ENCODE measurements around the gene LAMTOR3.

LAMTOR3 gene

DNA sequence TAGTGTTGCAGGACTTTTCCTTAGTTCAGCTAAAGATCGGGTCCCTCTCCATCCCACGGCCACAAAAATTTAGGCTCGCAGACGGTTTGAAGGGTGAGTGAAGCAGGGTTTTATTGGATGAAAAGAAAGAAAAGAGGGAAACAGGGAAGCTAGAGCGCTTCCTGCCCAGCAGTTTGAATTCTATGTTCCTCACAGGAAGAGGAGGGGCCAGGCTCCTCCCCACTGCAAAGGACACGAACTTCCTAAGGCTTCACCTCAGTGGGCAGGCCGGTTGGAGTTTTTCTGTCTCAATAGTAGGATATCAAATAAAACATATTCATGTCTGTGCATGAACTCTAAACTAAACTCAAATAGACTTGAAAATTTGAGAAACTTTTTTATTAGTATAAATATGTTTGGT is 50.2 kb downstream of the LAMTOR3 start:
- Histone ChIP-seq H3K9me3 (ENCODE audit: insufficient read depth, low read depth, low read length) (no peaks in the 10 kb centered on the region), H3K9me2 (replicated peaks; ENCODE audit: low read depth, low read length) (no peaks in the 10 kb centered on the region), H3K36me3 (ENCODE audit: insufficient read depth, low read length) (no peaks in the 10 kb centered on the region), H3K9ac (ENCODE audit: low read depth, low read length, poor library complexity, severe bottlenecking) (no peak overlapping the region), H3K27me3 (ENCODE audit: insufficient read depth, low read length, poor library complexity, severe bottlenecking) (no peaks in the 10 kb centered on the region), H3K79me2 (ENCODE audit: insufficient read depth, low read length) (no peaks in the 10 kb centered on the region), H2AFZ (ENCODE audit: low read length) (peak overlapping the region; percentile 74), H3K4me1 (ENCODE audit: insufficient read depth, low read length, poor library complexity, severe bottlenecking) (no peaks in the 10 kb centered on the region), H3F3A (ENCODE audit: low read depth) (no peaks in the 10 kb centered on the region), H3K4me2 (ENCODE audit: low read depth, low read length, poor library complexity, severe bottlenecking) (no peak overlapping the region), H4K20me1 (ENCODE audit: insufficient read depth, low read length, poor library complexity, severe bottlenecking) (no peaks in the 10 kb centered on the region), H3K4me3 (ENCODE audit: low read length, poor library complexity, severe bottlenecking) (no peak overlapping the region)
- TF ChIP-seq EZH2phosphoT487 (IDR thresholded peaks at IDR 0.05; ENCODE audit: borderline replicate concordance), result no peak

GRCh38 chr4:99843413-99843812 is 50.8 kb downstream of the LAMTOR3 start:
- H3K79me2 ChIP-seq (ENCODE audit: insufficient read depth, low read length), result no peaks in the 10 kb centered on the region
- H3K9ac ChIP-seq (ENCODE audit: low read depth, low read length, poor library complexity, severe bottlenecking), result no peak overlapping the region
- H3K9me3 ChIP-seq (ENCODE audit: insufficient read depth, low read depth, low read length), result no peaks in the 10 kb centered on the region
- H4K20me1 ChIP-seq (ENCODE audit: insufficient read depth, low read length, poor library complexity, severe bottlenecking), result no peaks in the 10 kb centered on the region
- no peaks in the 10 kb centered on the region for H3K4me1 ChIP-seq (ENCODE audit: insufficient read depth, low read length, poor library complexity, severe bottlenecking)
- H3K4me3 ChIP-seq (ENCODE audit: low read length, poor library complexity, severe bottlenecking), result no peak overlapping the region
- H3F3A ChIP-seq (ENCODE audit: low read depth), result no peaks in the 10 kb centered on the region
- no peaks in the 10 kb centered on the region for H3K27me3 ChIP-seq (ENCODE audit: insufficient read depth, low read length, poor library complexity, severe bottlenecking)
- H3K36me3 ChIP-seq (ENCODE audit: insufficient read depth, low read length), result no peaks in the 10 kb centered on the region
- 0 out of 2 replicates have a peak overlapping the region, but pooled peaks have one; percentile 74 for H2AFZ ChIP-seq (ENCODE audit: low read length)
- no peak for TF ChIP-seq EZH2phosphoT487 (IDR thresholded peaks at IDR 0.05; ENCODE audit: borderline replicate concordance)
- TF ChIP-seq, protein P1, sequence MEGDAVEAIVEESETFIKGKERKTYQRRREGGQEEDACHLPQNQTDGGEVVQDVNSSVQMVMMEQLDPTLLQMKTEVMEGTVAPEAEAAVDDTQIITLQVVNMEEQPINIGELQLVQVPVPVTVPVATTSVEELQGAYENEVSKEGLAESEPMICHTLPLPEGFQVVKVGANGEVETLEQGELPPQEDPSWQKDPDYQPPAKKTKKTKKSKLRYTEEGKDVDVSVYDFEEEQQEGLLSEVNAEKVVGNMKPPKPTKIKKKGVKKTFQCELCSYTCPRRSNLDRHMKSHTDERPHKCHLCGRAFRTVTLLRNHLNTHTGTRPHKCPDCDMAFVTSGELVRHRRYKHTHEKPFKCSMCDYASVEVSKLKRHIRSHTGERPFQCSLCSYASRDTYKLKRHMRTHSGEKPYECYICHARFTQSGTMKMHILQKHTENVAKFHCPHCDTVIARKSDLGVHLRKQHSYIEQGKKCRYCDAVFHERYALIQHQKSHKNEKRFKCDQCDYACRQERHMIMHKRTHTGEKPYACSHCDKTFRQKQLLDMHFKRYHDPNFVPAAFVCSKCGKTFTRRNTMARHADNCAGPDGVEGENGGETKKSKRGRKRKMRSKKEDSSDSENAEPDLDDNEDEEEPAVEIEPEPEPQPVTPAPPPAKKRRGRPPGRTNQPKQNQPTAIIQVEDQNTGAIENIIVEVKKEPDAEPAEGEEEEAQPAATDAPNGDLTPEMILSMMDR (conservative IDR thresholded peaks at IDR 0.05; ENCODE audit: low read length), result no peak
- H3K4me2 ChIP-seq (ENCODE audit: low read depth, low read length, poor library complexity, severe bottlenecking), result no peak overlapping the region
- no peaks in the 10 kb centered on the region for H3K9me2 ChIP-seq (replicated peaks; ENCODE audit: low read depth, low read length)

- no peaks in the 10 kb centered on the region for H3K9me3 ChIP-seq (ENCODE audit: insufficient read depth, low read depth, low read length)
- H3K9me2 ChIP-seq (replicated peaks; ENCODE audit: low read depth, low read length), result no peaks in the 10 kb centered on the region
- H3K27me3 ChIP-seq (ENCODE audit: insufficient read depth, low read length, poor library complexity, severe bottlenecking), result no peaks in the 10 kb centered on the region
- H3K36me3 ChIP-seq (ENCODE audit: insufficient read depth, low read length), result no peaks in the 10 kb centered on the region
- no peaks in the 10 kb centered on the region for H3K4me1 ChIP-seq (ENCODE audit: insufficient read depth, low read length, poor library complexity, severe bottlenecking)
- no peak overlapping the region for H3K9ac ChIP-seq (ENCODE audit: low read depth, low read length, poor library complexity, severe bottlenecking)
- no peaks in the 10 kb centered on the region for H3F3A ChIP-seq (ENCODE audit: low read depth)
- H2AFZ ChIP-seq (ENCODE audit: low read length), result no peak overlapping the region
- TF ChIP-seq, protein P1 (conservative IDR thresholded peaks at IDR 0.05; ENCODE audit: low read length), result no peak
- no peak for TF ChIP-seq EZH2phosphoT487 (IDR thresholded peaks at IDR 0.05; ENCODE audit: borderline replicate concordance)
- no peak overlapping the region for H3K4me3 ChIP-seq (ENCODE audit: low read length, poor library complexity, severe bottlenecking)
- no peak overlapping the region for H3K4me2 ChIP-seq (ENCODE audit: low read depth, low read length, poor library complexity, severe bottlenecking)
- no peaks in the 10 kb centered on the region for H4K20me1 ChIP-seq (ENCODE audit: insufficient read depth, low read length, poor library complexity, severe bottlenecking)
- H3K79me2 ChIP-seq (ENCODE audit: insufficient read depth, low read length), result no peaks in the 10 kb centered on the region
These were observed 53.1 kb downstream of the LAMTOR3 start for GRCh38 chr4:99841129-99841528.

DNA sequence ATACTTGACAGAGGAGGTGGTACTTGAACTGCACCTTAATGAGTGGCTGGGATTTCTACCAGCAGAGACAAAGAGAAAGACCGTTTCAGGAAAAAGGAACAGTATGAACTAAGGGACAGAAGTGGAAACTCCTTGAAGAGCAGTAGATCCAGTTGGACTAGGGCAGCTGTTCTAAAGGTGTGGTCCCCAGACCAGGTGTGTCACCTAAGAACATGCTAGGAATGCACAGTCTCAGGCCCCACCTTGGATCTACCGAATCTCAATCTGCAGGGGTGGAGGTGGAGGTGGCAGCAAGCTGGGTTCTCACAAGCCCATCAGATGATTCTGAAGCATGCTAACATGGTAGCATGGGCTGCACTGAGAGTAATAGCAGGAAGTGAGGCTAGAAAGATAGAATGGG is 55.3 kb downstream of the LAMTOR3 start:
- Histone ChIP-seq H3K4me1 (ENCODE audit: insufficient read depth, low read length, poor library complexity, severe bottlenecking) (no peaks in the 10 kb centered on the region), H3K4me2 (ENCODE audit: low read depth, low read length, poor library complexity, severe bottlenecking) (no peak overlapping the region), H3K36me3 (ENCODE audit: insufficient read depth, low read length) (no peaks in the 10 kb centered on the region), H3K79me2 (ENCODE audit: insufficient read depth, low read length) (no peaks in the 10 kb centered on the region), H3K9ac (ENCODE audit: low read depth, low read length, poor library complexity, severe bottlenecking) (no peak overlapping the region), H3F3A (ENCODE audit: low read depth) (no peaks in the 10 kb centered on the region), H3K27me3 (ENCODE audit: insufficient read depth, low read length, poor library complexity, severe bottlenecking) (no peaks in the 10 kb centered on the region), H3K9me3 (ENCODE audit: insufficient read depth, low read depth, low read length) (no peaks in the 10 kb centered on the region), H4K20me1 (ENCODE audit: insufficient read depth, low read length, poor library complexity, severe bottlenecking) (no peaks in the 10 kb centered on the region), H2AFZ (ENCODE audit: low read length) (no peak overlapping the region), H3K9me2 (replicated peaks; ENCODE audit: low read depth, low read length) (no peaks in the 10 kb centered on the region), H3K4me3 (ENCODE audit: low read length, poor library complexity, severe bottlenecking) (no peak overlapping the region)
- TF ChIP-seq, protein P1 (conservative IDR thresholded peaks at IDR 0.05; ENCODE audit: low read length), result no peak
- TF ChIP-seq EZH2phosphoT487 (IDR thresholded peaks at IDR 0.05; ENCODE audit: borderline replicate concordance), result no peak
